Adipose tissue (tissue), 3 donors: ENCODE results near the gene LPCAT3. TPM values are rescaled to one million over a fixed set of nuclear protein-coding genes. Genes with fewer than 3 reads are reported as not detected.

Source experiments
- H3K27ac ChIP-seq: one replicate; pipeline ENCODE4 v1.5.1; 2013; ENCODE audit warnings: low read depth, low read length
- WGBS, 3 donors: extraction: QIAGEN DNeasy Blood & Tissue Kit; methylation state at CpG; one replicate each; pipeline ENCODE4 v1.1.7; 2013; 5-methylcytosine and 5-hydroxymethylcytosine counted together
- polyA plus RNA-seq, 3 donors: library from polyadenylated mRNA; stranded (reverse); fragments of 200-250 nt; gene quantifications; one replicate each; pipeline ENCODE4 v1.2.3, GENCODE V29; 2013
- donor health status: healthy with polysubstance abuse.
- donor health status: Bipolar disorder and iron deficiency.
- donor health status: healthy.

Gene LPCAT3
- polyA plus RNA-seq, 3 donors, result 27.1 to 77.9 (median 43.0) TPM

DNA sequence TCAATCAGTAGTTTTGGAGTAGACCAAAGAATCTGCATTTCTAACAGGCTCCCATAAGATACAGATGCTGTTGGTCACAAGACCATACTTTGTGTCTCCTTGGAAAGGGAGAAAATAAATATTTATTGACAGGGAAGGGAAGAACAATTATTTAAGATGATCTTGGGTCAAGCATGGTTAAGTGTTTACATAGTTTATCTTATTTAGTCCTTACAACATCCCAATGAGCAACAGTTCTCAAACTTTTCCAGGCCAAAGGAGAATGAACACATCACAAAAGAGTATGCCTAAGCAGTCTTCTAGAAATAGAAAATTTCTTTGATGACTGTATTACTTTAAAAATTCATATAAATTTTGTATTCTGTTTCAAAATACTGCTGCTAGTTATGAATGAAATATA is 8.8 kb downstream of the LPCAT3 start:
- H3K27ac ChIP-seq, result no peak overlapping the region

DNA sequence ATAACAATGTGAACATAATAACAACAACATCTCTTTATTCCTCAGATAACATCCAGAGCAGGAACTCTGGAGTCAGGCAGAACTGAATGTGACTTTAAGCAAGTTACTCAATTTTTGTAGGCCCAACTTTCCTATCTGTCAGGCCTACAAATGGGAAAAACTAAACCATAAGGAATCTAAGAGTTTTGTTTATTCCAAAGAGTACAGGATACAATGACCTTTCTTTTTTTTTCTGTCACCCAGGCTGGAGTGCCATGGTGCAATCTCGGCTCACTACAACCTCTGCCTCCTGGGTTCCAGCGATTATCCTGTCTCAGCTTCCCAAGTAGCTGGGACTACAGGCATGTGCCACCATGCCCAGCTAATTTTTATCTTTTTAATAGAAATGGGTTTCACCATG is 9.4 kb downstream of the LPCAT3 start:
- 92 to 97% (median 92%) methylated on average over 2 of the region's 2 CpGs for WGBS, 3 donors

DNA sequence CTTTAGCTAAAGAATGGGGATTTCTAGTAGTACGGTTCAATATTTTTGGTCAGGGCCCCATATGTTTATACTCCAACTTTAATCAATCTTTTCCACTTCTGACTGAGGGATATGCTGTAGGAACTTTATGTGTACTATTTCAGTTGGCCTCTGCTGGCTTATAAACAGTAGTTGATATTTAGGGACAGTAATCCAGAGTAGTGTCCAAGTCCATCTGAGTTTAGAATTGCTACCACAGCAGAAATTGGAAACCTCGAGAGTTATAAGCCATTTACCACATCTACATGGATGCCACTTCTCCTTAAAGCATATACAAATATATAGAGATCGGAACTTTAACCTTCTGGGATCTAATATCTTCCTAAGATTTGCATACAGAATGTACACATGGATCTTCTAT is 11.6 kb downstream of the LPCAT3 start:
- H3K27ac ChIP-seq, result no peak overlapping the region

More for the DNA sequence above, 9.4 kb downstream of the LPCAT3 start:
- H3K27ac ChIP-seq, result no peak overlapping the region

DNA sequence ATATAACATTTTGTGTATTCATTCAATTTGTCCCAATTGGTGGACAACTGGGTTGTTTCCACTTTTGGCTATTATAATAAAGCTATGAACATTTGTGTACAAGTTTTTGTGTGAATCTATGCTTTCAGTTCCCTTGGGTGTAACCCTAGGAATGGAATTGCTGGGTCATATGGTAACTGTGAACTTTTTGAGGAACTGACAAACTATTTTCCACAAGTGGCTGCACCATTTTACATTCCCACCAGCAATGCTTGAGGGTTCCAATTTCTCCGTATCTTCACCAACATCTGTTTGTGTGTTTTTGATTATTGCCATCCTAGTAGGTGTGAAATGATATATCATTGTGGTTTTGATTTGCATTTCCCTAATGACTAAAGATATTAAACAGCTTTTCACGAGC is 13.0 kb downstream of the LPCAT3 start:
- 53 to 78% (median 73%) methylated on average over 2 of the region's 2 CpGs for WGBS, 3 donors
- no peak overlapping the region for H3K27ac ChIP-seq

More for the DNA sequence above, 11.6 kb downstream of the LPCAT3 start:
- 82 to 96% (median 93%) methylated on average over 3 of the region's 3 CpGs for WGBS, 3 donors

DNA sequence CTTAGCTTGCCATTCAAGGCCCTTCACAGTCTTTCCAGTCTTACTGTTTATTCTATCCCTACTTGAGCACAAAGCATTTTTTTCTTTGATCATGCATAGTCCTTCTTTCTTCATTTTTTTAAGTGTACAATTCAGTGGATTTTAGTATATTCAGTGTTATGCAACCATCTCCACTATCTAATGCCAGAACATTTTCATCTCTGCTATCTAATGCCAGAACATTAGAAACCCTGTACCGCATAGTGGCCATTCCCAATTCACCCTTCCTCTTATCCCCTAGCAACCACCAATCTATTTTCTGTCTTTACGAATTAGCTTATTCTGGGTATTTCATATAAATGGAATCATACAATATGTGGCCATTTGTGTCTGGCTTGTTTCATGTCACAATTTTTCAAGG is 13.4 kb downstream of the LPCAT3 start:
- no peak overlapping the region for H3K27ac ChIP-seq
- 70 to 83% (median 81%) methylated on average over 2 of the region's 2 CpGs for WGBS, 3 donors

DNA sequence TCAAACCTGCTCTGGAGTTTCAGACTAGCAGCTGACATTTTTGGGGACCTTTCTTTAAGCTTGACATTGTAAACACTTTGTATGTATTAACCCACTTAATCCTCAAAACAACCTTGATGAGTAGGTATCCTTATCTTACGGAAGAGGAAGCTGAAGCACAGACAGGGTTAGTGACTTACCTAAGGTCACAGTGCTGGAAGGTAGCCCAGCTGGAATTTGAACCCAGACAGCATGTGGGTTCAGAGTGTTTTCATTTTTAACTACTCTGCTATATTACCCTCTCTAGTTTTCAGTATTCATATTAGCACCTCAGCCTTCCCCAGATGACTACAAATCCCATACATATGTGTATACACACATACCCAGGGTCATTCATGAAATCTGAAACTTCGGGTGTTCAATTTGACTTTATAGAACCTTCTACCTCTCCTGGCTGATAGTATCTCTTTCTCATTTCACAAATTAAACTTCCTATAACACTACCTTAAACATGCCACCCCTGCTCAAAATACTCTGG is 13.9 kb downstream of the LPCAT3 start:
- WGBS, 3 donors, result 48 to 92% (median 86%) methylated on average over 2 of the region's 2 CpGs
- H3K27ac ChIP-seq, result no peak overlapping the region

DNA sequence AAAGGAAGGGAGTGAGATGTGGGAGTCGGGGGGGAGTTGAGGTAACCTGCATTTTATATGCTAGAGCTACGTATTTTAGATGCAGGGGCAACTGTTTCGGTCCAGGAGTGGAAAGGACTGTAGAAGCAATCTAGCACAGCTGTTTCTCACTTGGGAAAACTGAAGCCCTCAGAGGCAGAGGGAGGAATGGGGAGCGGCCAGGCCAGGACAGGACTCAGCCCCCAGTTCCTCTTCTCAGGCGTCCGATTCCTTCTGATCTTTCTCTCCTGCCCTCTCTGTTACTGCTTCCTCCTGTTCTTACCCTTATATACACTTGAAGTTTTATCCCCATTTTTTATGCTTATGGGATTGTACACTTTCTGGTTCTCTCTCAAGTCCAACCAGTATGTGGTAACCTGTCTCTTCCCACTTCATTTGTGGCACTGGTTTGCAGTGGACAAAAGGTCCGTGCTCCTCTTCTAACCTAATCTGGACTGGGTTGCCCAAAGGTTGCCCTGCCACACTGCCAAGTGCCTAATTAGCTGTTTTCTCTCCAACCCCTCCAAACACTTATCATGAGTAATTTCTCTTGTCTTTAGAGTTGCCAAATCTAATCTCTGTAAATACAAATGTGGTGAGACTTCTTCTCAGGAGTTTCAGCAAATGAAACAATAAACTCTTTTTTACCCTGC is 16.2 kb downstream of the LPCAT3 start:
- WGBS, 3 donors, result 69 to 81% (median 78%) methylated on average over 7 of the region's 7 CpGs
- H3K27ac ChIP-seq, result no peak overlapping the region

DNA sequence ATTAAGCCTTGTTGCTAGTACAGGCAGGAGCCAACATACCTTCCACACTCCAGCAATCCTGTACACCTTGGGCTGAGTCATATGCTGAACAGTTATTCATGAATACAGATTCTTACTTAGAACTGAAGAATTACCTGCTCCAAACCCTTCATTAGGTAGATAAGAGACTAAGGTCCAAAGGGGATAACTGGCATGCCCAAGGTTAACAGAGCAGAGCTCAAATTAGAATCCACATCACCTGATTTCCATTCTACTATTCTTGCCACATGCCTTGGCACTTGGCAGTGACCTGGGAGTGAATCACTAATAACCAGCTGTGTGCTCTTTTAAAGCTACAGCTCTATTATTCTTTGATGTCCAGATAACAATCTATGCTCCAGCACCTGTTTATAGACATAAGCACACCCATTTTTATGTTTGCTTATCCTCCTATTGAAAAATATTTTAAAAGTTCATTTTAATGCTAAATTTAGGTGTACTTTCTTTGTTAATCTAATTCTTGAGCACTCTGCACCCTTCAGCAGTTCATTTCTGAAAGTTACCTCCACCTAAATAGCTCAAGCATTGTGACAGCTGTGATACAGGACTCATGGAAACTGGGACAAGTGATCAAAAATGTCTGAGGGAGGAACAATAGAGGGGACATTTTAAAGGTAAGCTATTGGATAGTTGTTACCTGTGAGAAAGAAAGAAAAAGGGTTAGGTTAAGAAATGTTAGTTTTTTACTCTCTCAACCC is 19.4 kb downstream of the LPCAT3 start:
- H3K27ac ChIP-seq, result no peak overlapping the region

DNA sequence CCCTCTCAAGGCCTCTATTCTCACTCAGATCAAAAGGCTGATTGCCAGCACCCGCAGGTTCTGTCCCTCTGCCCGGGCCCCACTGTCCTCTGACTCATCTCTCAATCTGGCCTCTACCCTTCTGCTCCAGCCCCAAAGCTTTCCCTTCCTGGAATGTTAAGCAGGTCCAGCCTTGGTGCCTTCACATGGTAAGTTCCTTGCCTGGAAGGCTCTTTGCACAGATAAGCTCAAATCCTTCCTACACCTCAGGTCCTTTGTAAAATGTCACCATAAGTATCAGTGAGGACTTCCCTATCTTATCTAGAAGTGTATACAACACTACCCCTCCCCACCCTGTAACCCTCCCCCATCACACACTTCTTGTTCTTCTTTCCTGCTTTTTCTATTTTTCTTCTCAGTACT is 22.2 kb downstream of the LPCAT3 start:
- WGBS, 3 donors, result 50 to 69% (median 69%) methylated on average over 2 of the region's 2 CpGs
- no peak overlapping the region for H3K27ac ChIP-seq

DNA sequence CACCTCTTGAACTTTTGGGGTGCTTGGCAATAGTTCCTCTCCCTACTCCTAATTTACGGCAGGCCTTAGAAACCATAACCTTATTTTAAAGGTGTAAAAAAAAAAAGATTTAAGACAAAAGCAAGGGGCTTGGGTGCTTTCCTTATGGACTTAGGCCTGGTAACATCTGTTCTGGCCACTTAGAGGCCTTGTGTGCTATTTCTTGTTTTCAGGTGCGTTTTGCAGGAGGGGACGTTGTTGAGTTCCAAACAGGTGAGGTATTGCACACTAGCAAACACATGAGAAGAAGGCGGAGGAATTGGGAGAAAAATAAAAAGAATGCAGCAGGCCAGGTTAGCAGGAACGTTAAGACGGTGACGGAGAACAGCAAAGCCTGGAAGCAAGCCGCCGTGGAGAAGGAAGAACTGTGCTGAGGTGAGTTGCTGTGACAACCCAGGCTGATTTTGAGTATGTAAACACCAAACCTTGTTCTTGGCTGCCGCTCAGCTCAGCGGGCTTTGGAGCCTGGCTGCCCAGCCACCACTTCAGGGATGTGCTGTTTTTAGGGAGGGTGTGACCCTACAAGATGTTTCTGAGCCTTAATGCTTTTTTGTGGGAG is 30.2 kb downstream of the LPCAT3 start:
- 40 to 94% (median 92%) methylated on average over 11 of the region's 11 CpGs for WGBS, 3 donors

DNA sequence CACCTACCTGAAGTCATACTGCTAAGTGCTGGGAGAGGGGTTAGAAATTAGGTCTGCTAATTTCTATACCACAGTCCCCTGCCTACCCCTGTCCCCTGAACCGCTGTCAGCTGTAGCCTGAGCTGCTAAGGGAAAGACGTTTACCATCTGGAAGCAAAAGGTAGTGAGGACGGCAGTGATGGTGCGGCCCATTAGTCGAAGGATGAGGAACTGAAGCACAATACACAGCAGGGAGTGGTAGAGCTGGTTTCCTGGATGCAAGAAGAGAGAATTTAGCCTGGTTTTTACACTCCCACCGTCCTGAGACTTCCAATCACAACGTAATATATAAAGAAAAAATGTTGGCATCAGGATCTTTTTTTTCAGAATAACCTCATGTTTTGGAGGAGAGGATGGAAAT is 35.7 kb downstream of the LPCAT3 start:
- no peak overlapping the region for H3K27ac ChIP-seq
- WGBS, 3 donors, result 86 to 91% (median 91%) methylated on average over 7 of the region's 7 CpGs

More for the DNA sequence above, 30.2 kb downstream of the LPCAT3 start:
- no peak overlapping the region for H3K27ac ChIP-seq

DNA sequence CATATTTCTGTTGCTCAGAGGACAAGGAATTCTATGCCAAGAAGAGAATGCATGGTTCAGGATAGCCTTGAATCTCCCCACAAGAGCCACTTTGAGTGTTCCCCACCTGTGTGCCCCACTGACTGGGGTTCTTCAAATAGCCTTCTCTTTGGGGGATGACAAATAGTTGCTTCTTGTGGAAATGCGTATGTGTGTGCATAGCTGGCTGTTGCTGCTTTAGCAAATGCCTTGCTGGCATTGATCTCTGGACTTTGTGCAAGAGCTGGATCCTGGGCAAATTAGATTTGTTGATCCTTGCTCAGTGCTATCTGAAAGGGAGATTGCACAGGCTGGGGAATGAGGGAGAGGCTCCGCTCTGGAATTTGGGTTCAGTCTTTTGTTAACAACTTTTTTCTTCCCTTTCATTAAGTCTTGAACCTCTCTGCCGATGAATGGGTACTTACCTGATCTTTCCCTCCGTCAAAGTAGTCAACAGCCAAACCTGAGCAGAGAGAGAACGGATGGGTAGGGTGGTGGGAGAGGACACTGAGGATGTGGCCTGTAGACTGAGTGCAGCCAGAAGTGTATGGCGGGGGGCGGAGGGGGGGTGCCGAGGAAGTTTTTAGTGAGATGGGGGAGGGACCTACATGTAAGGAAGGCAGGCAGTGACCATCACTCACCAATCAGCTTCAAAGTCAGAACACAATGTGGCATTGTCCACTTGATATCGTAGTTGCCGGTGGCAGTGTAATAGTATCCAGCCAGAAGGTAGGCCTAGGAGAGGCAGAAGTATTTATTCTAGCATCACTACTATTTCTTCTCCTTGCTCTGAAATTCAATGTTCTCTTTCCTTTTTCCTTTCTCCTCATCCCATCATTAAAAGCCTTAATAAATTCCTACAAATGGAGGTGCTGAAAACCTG is 36.9 kb downstream of the LPCAT3 start:
- no peak overlapping the region for H3K27ac ChIP-seq
- 69 to 94% (median 91%) methylated on average over 10 of the region's 10 CpGs for WGBS, 3 donors

DNA sequence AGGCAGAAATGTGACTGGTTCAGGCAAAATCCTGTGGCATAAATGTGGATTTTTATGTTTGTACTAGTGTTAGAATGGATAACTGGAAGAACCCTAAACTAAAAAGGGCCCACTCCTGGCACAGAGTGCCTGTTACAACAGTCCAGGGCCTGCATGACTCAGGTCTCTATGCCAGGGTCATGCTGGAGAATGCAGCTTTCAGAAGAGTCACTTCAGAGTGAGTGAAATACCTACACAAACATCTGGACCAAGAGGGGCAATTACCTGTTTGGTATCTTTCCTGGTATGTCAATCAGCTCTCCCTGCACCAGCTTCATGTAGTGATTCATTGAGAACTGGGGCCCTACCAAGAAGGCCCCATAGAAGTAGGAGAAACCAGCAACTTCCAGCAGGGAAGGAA is 37.5 kb downstream of the LPCAT3 start:
- H3K27ac ChIP-seq, result no peak overlapping the region

DNA sequence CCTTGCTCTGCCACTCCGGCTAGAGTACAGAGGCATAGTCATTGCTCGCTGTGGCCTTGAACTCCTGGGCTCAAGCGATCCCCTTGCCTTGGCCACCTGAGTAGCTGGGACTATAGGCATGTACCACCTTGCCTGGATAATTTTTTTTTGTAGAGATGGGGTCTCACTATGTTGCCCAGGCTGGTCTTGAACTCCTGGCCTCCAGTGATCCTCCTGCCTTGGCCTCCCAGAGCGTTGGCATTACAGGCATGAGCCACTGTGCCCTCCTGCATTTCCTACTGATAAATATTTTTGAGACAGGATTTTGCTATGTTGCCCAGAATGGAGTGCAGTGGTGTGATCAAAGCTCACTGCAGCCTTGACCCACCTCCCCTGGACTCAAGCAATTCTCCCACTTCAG is 38.2 kb downstream of the LPCAT3 start:
- H3K27ac ChIP-seq, result no peak overlapping the region
- WGBS, 3 donors, result 95 to 99% (median 97%) methylated on average over 4 of the region's 4 CpGs

DNA sequence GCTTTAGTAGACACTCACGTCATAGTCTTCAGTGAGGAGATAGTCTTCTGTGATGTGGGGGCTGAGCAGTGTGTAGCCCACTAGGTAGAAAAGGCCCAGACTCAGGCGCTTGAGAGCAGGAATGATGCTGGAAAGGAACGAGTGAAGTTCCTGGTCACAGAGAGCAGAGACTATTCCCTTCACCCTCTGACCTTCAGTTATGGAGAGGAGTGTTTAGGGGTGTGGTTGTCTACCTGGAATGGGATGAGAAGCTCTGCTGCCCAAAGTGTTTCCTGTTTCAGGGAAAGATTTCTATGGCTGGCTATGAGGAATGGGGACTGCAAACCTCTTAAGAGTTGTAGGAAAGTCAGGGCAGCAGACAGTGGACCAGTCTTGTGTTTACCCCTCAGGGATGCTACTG is 38.8 kb downstream of the LPCAT3 start:
- WGBS, 3 donors, result 73 to 88% (median 78%) methylated on average over 3 of the region's 3 CpGs
- H3K27ac ChIP-seq, result no peak overlapping the region

DNA sequence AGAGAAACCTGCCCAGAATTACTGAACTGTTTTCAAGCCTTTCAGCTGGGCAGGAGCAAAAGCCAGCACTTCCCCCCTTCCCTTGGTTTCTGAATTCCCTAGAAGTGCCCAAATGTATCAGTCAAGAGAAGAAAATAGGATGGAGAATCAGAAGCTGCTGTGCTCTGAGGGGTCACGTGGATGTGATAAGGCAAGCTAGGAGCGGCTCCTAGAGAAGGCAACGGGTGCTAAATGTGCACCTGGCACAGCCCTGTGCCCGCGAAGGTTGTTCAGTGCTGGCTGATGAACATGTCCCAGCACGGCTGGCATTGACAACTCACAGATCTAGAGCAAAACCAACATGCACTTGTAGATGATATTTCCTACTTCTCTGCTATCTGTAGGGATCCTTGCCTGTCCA is 39.3 kb downstream of the LPCAT3 start:
- H3K27ac ChIP-seq, result no peak overlapping the region
- 37 to 86% (median 86%) methylated on average over 6 of the region's 6 CpGs for WGBS, 3 donors

DNA sequence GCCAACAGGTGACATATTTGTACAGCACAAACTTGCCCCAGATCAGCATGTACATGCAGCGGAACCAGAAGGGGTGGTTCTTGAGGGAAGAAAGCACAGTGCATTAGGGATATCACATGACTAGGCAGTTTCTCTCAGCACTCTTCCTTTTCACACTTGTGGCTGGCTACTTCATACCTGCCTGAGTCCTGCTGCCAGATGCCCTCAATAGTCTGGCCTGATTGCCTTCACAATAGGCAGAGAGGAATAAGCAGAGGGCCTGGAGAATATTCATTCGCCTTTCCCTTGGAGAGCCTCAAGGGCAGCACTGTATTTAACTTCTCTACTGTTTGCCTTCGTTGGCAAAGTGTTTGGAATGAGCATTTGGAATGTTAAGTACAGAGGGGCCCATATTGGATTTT is 39.7 kb downstream of the LPCAT3 start:
- H3K27ac ChIP-seq, result no peak overlapping the region
- WGBS, 3 donors, result 56 to 82% (median 81%) methylated on average over 3 of the region's 3 CpGs

DNA sequence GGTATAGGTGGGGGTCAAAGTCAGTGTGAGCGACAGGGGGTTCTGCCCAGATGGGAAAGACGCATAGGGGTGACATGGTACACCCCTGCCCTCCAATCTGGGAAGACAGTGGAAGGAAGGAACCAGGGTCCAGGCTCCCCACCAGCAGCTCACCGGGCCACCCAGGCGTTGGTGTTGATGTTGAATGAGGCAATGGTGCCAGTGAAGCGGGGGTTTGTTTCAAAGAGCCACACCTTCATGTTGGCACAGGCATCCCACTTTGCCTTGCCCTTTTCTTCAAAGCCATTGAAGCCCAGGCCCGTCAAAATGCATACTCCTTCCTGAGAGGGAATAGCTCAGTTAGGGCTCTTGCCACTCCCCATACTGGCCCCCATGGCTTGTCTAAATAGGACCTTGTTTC is 40.1 kb downstream of the LPCAT3 start:
- 77 to 94% (median 81%) methylated on average over 6 of the region's 6 CpGs for WGBS, 3 donors
- H3K27ac ChIP-seq, result no peak overlapping the region

DNA sequence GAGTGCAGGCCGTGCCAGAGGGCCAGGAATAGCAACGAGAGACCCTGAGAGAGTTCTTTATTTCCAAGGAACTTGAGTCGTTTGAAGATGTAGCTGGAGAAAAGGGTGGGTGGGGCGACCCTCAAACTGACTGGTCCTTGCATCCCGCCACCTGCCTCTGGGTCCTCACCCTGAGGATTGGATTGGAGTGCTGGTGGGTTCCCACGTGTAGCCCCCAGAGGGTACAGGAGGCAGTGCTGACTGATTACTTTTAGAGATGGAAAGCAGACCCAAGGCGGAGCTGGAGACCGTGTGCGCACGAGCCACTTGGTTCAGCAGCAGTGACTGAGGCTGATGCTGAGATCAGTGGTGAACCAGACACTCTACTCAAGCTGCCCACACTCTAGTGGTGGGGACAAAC is 40.6 kb downstream of the LPCAT3 start:
- 79 to 80% (median 80%) methylated on average over 10 of the region's 10 CpGs for WGBS, 3 donors
- H3K27ac ChIP-seq, result no peak overlapping the region
